GM12878 (cell line): ENCODE measurements around the gene ADISSP. TPM values are rescaled to one million over a fixed set of nuclear protein-coding genes. Genes with fewer than 3 reads are reported as not detected.

Source experiments
- ATAC-seq: fragments of 200-7000 bp; cut with Tn5 transposase; 3 replicates; pipeline ENCODE4 v1.9.1; 2020; ENCODE audit warnings: mild to moderate bottlenecking, moderate library complexity
- BruUV-seq: library from RNA; stranded (reverse); fragments of 400-500 nt; replicated peaks from 2 replicates; lab custom pipeline; 2021; lab: Mats Ljungman, UMichigan
- CTCF ChIA-PET: fragments of 300-600 bp; sonication (Branson Sonifier 250); formaldehyde crosslinking; extraction: SDS; loops from one replicate; lab custom pipeline; 2021; ENCODE audit warnings: inconsistent platforms; lab: Yijun Ruan, JAX
- POLR2A ChIA-PET: fragments of 350-600 bp; formaldehyde crosslinking; extraction: SDS; loops from one replicate; lab custom pipeline; 2021; ENCODE audit warnings: inconsistent platforms; lab: Charles Lee
- RAD21 ChIA-PET: fragments of 300-600 bp; sonication (Branson Sonifier 250); formaldehyde crosslinking; loops from one replicate; lab custom pipeline; 2023; ENCODE audit warnings: antibody characterized with exemption; ENCODE audit not compliant: unreplicated experiment; lab: Charles Lee
- SMC1A ChIA-PET: fragments of 300-600 bp; sonication (Branson Sonifier 250); formaldehyde crosslinking; loops from one replicate; lab custom pipeline; 2023; ENCODE audit not compliant: unreplicated experiment, uncharacterized antibody; lab: Charles Lee
- DNase-seq: peaks from one replicate; pipeline ENCODE4 v3.0.0-alpha.2; 2011; ENCODE audit warnings: low read depth, low spot score
- FAIRE-seq: peaks from 3 replicates; lab custom pipeline; 2011; peaks lifted over from hg19 to GRCh38; lab: Jason Lieb, UNC
- H2AFZ ChIP-seq: 2 replicates; pipeline ENCODE4 v1.6.0; 2011; ENCODE audit warnings: low read depth, low read length, control low read depth; ENCODE audit not compliant: control insufficient read depth
- H3K27ac ChIP-seq: 2 replicates; pipeline ENCODE4 v1.5.1; 2011; ENCODE audit warnings: control low read depth; ENCODE audit not compliant: control insufficient read depth, insufficient read depth
- H3K27me3 ChIP-seq, 2 experiments: replicated peaks in 1 of 2; 2 replicates each; pipeline versions ENCODE4 v1.6.0 to v1.6.1; 2011; ENCODE audit warnings: low read length in 1 of 2; ENCODE audit not compliant: control insufficient read depth in 2 of 2, insufficient read depth in 2 of 2
- H3K36me3 ChIP-seq, 2 experiments: 2 replicates each; pipeline ENCODE4 v1.5.1; 2011; ENCODE audit warnings: low read length in 1 of 2; ENCODE audit not compliant: control insufficient read depth in 2 of 2, insufficient read depth in 2 of 2
- H3K4me1 ChIP-seq: 2 replicates; pipeline ENCODE4 v1.6.1; 2011; ENCODE audit warnings: mild to moderate bottlenecking, low read length, moderate library complexity, mixed read lengths; ENCODE audit not compliant: control insufficient read depth, insufficient read depth
- H3K4me2 ChIP-seq: 2 replicates; pipeline ENCODE4 v1.6.0; 2011; ENCODE audit warnings: control low read depth; ENCODE audit not compliant: control insufficient read depth, insufficient read depth
- H3K4me3 ChIP-seq: fragments of 200-600 bp; sonication (generic); 2 replicates; pipeline ENCODE4 v1.5.1; 2016
- H3K79me2 ChIP-seq: 2 replicates; pipeline ENCODE4 v1.6.0; 2011; ENCODE audit warnings: low read length; ENCODE audit not compliant: control insufficient read depth, insufficient read depth
- H3K9ac ChIP-seq: 2 replicates; pipeline ENCODE4 v1.8.0; 2011; ENCODE audit warnings: low read length, control low read depth, mixed read lengths; ENCODE audit not compliant: control insufficient read depth, insufficient read depth
- H3K9me3 ChIP-seq: replicated peaks from 3 replicates; pipeline ENCODE4 v1.5.1; 2011; ENCODE audit warnings: mild to moderate bottlenecking, low read length; ENCODE audit not compliant: control insufficient read depth, insufficient read depth
- H4K20me1 ChIP-seq: 2 replicates; pipeline ENCODE4 v1.6.0; 2011; ENCODE audit not compliant: control insufficient read depth, insufficient read depth
- CHD1 ChIP-seq: IDR thresholded peaks from 2 replicates; pipeline ENCODE4 v1.6.1; 2012; ENCODE audit warnings: low read depth, low read length, improper control_type of control experiment
- FOXM1 ChIP-seq: IDR thresholded peaks from 2 replicates; pipeline ENCODE4 v1.6.1; 2012; ENCODE audit warnings: low read depth, mild to moderate bottlenecking, inconsistent platforms, low read length, moderate library complexity
- MTA2 ChIP-seq: fragments of 450-650 bp; IDR thresholded peaks from 2 replicates; pipeline ENCODE4 v1.6.1; 2016; ENCODE audit warnings: low read depth, mild to moderate bottlenecking, moderate library complexity
- NR2C2 ChIP-seq: IDR thresholded peaks from 2 replicates; pipeline ENCODE4 v1.6.1; 2011; ENCODE audit warnings: borderline replicate concordance, low read depth; ENCODE audit not compliant: control insufficient read depth, insufficient read length
- RUNX3 ChIP-seq: IDR thresholded peaks from 2 replicates; pipeline ENCODE4 v1.6.1; 2012; ENCODE audit warnings: low read length, inconsistent platforms
- SIN3A ChIP-seq: IDR thresholded peaks from 2 replicates; pipeline ENCODE4 v1.6.1; 2012; ENCODE audit warnings: low read depth, low read length, improper control_type of control experiment
- TCF12 ChIP-seq: IDR thresholded peaks from 2 replicates; pipeline ENCODE4 v1.6.1; 2011; ENCODE audit warnings: low read depth, mild to moderate bottlenecking, low read length
- WGBS: methylation state at CpG from one replicate; pipeline ENCODE4 v1.1.6; 2016; ENCODE audit warnings: low lambda C conversion rate; ENCODE audit not compliant: insufficient replicate concordance, insufficient coverage; ENCODE audit errors: missing lambda C conversion rate; 5-methylcytosine and 5-hydroxymethylcytosine counted together
- in situ Hi-C: fragments of 300-500 bp; cut with MboI; formaldehyde crosslinking; loops from 9 replicates; pipeline ENCODE4 v1.14.3; 2018; ENCODE audit warnings: mixed read lengths
- intact Hi-C: fragments of 100-400 bp; cut with micrococcal nuclease; formaldehyde crosslinking; loops from one replicate; pipeline ENCODE4 v1.14.2; 2022; ENCODE audit not compliant: unreplicated experiment
- polyA plus RNA-seq, 11 experiments: library from polyadenylated mRNA; depleted of rRNA in 4 of 11; unstranded in 6 of 11; stranded (reverse) in 5 of 11; fragments of >200 nt; fragmentation: Nextera tagmentation in 4 of 11; fragmentation: Illumina TruSeq in 1 of 11; extraction: Ambion mirVana in 4 of 11; extraction: Trizol in 1 of 11; gene quantifications; 1 replicate in 1 of 11; 2 replicates in 10 of 11; pipeline versions ENCODE4 v1.2.1 to v1.2.3, GENCODE V29; 2011 to 2016; ENCODE audit warnings: inconsistent platforms in 2 of 11, missing spikeins in 2 of 11, low read depth in 1 of 11
- total RNA-seq, 4 experiments: library from RNA; depleted of rRNA in 3 of 4; stranded (reverse); fragments of >200 nt in 3 of 4; fragmentation: Illumina TruSeq in 1 of 4; extraction: Trizol in 1 of 4; gene quantifications; 2 replicates each; pipeline versions ENCODE4 v1.2.1 to v1.2.3, GENCODE V29; 2013 to 2021
- TF ChIP-seq, protein P1 (sequence below): fragments of 450-650 bp; IDR thresholded peaks from 2 replicates; pipeline ENCODE4 v1.6.1; 2017; ENCODE audit warnings: mild to moderate bottlenecking, moderate library complexity
- TF ChIP-seq, protein P2 (sequence below): IDR thresholded peaks from 2 replicates; pipeline ENCODE4 v1.6.1; 2011; ENCODE audit warnings: borderline replicate concordance, low read depth, mild to moderate bottlenecking, moderate library complexity, low read length; ENCODE audit not compliant: insufficient read depth, poor library complexity, severe bottlenecking
- TF ChIP-seq, protein P3 (sequence below): IDR thresholded peaks from 2 replicates; pipeline ENCODE4 v1.6.1; 2011; ENCODE audit warnings: low read depth, low read length, improper control_type of control experiment, borderline replicate concordance

ADISSP gene
- total and polyA plus RNA-seq, 10 of the 15 experiments (the other 5 are each of a cell fraction or from before 2014, with no cell fraction given) = 0.80 to 96.3 (median 38.6) TPM

GRCh38 chr20:3751305-3751674 is 16.3 kb downstream of the ADISSP start:
- ATAC-seq = no peak
- no peaks in the 10 kb centered on the region for H3K9me3 ChIP-seq
- CTCF ChIA-PET = interaction anchor here (1.0 to 1.9 kb wide), 4 partner anchors 17 to 165 kb away, joined by 3 to 9 read pairs (median 4); partner anchors contain the start of gene ADISSP

More at GRCh38 chr20:3751305-3751674, 16.3 kb downstream of the ADISSP start:
- TF ChIP-seq NR2C2 = no peak
- no peak for TF ChIP-seq TCF12
- no peak for TF ChIP-seq MTA2
- TF ChIP-seq, protein P1, sequence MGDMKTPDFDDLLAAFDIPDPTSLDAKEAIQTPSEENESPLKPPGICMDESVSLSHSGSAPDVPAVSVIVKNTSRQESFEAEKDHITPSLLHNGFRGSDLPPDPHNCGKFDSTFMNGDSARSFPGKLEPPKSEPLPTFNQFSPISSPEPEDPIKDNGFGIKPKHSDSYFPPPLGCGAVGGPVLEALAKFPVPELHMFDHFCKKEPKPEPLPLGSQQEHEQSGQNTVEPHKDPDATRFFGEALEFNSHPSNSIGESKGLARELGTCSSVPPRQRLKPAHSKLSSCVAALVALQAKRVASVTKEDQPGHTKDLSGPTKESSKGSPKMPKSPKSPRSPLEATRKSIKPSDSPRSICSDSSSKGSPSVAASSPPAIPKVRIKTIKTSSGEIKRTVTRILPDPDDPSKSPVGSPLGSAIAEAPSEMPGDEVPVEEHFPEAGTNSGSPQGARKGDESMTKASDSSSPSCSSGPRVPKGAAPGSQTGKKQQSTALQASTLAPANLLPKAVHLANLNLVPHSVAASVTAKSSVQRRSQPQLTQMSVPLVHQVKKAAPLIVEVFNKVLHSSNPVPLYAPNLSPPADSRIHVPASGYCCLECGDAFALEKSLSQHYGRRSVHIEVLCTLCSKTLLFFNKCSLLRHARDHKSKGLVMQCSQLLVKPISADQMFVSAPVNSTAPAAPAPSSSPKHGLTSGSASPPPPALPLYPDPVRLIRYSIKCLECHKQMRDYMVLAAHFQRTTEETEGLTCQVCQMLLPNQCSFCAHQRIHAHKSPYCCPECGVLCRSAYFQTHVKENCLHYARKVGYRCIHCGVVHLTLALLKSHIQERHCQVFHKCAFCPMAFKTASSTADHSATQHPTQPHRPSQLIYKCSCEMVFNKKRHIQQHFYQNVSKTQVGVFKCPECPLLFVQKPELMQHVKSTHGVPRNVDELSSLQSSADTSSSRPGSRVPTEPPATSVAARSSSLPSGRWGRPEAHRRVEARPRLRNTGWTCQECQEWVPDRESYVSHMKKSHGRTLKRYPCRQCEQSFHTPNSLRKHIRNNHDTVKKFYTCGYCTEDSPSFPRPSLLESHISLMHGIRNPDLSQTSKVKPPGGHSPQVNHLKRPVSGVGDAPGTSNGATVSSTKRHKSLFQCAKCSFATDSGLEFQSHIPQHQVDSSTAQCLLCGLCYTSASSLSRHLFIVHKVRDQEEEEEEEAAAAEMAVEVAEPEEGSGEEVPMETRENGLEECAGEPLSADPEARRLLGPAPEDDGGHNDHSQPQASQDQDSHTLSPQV = no peak
- TF ChIP-seq CHD1 = no peak
- no peak for TF ChIP-seq RUNX3
- no peak for TF ChIP-seq FOXM1
- no peak for TF ChIP-seq SIN3A
- TF ChIP-seq, protein P2, sequence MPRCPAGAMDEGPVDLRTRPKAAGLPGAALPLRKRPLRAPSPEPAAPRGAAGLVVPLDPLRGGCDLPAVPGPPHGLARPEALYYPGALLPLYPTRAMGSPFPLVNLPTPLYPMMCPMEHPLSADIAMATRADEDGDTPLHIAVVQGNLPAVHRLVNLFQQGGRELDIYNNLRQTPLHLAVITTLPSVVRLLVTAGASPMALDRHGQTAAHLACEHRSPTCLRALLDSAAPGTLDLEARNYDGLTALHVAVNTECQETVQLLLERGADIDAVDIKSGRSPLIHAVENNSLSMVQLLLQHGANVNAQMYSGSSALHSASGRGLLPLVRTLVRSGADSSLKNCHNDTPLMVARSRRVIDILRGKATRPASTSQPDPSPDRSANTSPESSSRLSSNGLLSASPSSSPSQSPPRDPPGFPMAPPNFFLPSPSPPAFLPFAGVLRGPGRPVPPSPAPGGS = no peak
- TF ChIP-seq, protein P3, sequence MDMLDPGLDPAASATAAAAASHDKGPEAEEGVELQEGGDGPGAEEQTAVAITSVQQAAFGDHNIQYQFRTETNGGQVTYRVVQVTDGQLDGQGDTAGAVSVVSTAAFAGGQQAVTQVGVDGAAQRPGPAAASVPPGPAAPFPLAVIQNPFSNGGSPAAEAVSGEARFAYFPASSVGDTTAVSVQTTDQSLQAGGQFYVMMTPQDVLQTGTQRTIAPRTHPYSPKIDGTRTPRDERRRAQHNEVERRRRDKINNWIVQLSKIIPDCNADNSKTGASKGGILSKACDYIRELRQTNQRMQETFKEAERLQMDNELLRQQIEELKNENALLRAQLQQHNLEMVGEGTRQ = no peak
- POLR2A ChIA-PET = no interaction called here
- 99% methylated on average over 21 of the region's 31 CpGs for WGBS
- H3K27ac ChIP-seq = no peak overlapping the region
- H4K20me1 ChIP-seq = no peaks in the 10 kb centered on the region
- no peak overlapping the region for H2AFZ ChIP-seq
- H3K4me2 ChIP-seq = peak overlapping the region; percentile 33; the same call in 1 of the 2 replicates
- in situ Hi-C loops (no loop called here), intact Hi-C loops (no loop called here)
- no peaks in the 10 kb centered on the region for H3K79me2 ChIP-seq
- H3K4me1 ChIP-seq = no peaks in the 10 kb centered on the region
- SMC1A ChIA-PET = interaction anchor here (0.9 to 2.7 kb wide), 3 partner anchors 17 to 36 kb away, joined by 3 to 12 read pairs (median 3); partner anchors contain the start of gene ADISSP
- no peak for FAIRE-seq
- no peak overlapping the region for H3K4me3 ChIP-seq
- H3K36me3 ChIP-seq = no peaks in the 10 kb centered on the region; a peak in 1 of 4 replicates
- H3K27me3 ChIP-seq = no peaks in the 10 kb centered on the region
- DNase-seq = no peak
- RAD21 ChIA-PET = interaction anchor here (0.9 kb wide), 1 partner anchor 16 kb away, joined by 3 read pairs; the partner anchor contains the start of gene ADISSP
- no TSS peak for BruUV-seq
- H3K9ac ChIP-seq = no peak overlapping the region
